Fibroblast of mammary gland (primary cell): ENCODE data around the gene PPP1R10.

Experiments used
- DNase-seq: peaks from one replicate; pipeline ENCODE4 v3.0.0-alpha.2; 2010; ENCODE audit warnings: low read depth
- H3K4me3 ChIP-seq: 2 replicates; pipeline ENCODE4 v1.5.1; 2011; ENCODE audit warnings: low read depth, mild to moderate bottlenecking, low read length, moderate library complexity; ENCODE audit not compliant: control insufficient read depth
- TF ChIP-seq, protein P1 (sequence below): conservative IDR thresholded peaks from 2 replicates; pipeline ENCODE4 v1.5.1; 2011; ENCODE audit warnings: low read depth, low read length, inconsistent platforms; ENCODE audit not compliant: control insufficient read depth, insufficient read depth

Gene PPP1R10

DNA sequence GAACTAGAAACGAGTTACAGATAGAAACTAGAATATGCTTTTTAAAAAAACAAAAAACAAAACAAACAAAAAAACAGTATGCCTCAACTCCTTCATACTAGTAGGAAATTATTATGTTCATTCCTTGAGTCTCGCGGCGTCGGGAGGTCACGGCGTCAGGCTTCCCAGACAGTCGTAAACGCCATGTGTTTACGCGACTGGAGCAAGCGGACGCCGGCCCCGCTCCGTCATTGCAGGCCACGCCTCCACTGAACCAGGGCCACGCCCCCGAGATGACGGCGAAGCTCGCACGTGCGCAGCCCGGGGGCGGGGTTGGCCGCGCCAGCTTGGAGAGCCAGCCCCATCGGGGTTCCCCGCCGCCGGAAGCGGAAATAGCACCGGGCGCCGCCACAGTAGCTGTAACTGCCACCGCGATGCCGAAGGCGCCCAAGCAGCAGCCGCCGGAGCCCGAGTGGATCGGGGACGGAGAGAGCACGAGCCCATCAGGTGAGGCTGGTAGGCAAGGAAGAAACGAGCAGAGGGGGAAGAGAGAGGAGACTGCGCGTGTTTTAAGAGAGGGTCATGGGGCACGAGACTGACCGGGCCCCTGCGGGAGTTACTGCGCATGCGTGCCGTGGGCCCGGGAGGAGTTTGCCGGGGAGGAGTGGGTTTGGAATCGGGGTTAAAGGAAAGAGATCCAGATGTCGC, 45.8 kb downstream of the PPP1R10 start, which contains the start of gene ABCF1:
Gene ABCF1, plus strand, starts transcription at position 368 of the 687 bp plus-strand sequence. Its CDS starts 46 bp downstream, at position 414.
- H3K4me3 ChIP-seq, result peak within 1 kb of the TSS; percentile 92
- peak; percentile 95 for DNase-seq

GRCh38 chr6:30570740-30571074, 46.3 kb downstream of the PPP1R10 start:
- TF ChIP-seq, protein P1, sequence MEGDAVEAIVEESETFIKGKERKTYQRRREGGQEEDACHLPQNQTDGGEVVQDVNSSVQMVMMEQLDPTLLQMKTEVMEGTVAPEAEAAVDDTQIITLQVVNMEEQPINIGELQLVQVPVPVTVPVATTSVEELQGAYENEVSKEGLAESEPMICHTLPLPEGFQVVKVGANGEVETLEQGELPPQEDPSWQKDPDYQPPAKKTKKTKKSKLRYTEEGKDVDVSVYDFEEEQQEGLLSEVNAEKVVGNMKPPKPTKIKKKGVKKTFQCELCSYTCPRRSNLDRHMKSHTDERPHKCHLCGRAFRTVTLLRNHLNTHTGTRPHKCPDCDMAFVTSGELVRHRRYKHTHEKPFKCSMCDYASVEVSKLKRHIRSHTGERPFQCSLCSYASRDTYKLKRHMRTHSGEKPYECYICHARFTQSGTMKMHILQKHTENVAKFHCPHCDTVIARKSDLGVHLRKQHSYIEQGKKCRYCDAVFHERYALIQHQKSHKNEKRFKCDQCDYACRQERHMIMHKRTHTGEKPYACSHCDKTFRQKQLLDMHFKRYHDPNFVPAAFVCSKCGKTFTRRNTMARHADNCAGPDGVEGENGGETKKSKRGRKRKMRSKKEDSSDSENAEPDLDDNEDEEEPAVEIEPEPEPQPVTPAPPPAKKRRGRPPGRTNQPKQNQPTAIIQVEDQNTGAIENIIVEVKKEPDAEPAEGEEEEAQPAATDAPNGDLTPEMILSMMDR, result no peak

More for the DNA sequence above, 45.8 kb downstream of the PPP1R10 start, which contains the start of gene ABCF1:
- TF ChIP-seq, protein P1, result no peak

DNA sequence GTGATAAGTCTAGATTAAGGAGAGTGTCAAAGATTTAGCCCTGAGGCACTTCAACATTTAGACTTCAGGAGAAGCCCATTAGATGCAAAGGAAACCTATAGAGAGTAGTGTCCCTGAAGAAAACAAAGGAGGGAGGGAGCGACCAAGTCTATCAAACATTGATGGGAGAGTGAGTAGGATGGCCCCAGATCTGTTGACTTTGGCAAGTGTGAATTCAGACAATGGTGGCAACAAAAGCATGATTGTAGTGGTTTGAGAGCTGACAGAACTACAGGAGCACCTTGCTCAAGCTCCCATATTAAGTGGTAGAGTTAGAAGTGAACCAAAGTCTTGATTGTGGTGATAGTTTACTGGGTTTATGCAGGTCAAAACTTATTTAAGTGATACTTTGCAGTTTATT, 46.8 kb downstream of the PPP1R10 start:
- no peak for DNase-seq
- TF ChIP-seq, protein P1, result no peak
- H3K4me3 ChIP-seq, result peak overlapping the region; percentile 92

More at GRCh38 chr6:30570740-30571074, 46.3 kb downstream of the PPP1R10 start:
- DNase-seq, result no peak
- H3K4me3 ChIP-seq, result peak overlapping the region; percentile 92

- TF ChIP-seq, protein P1, result no peak
- no peak overlapping the region for H3K4me3 ChIP-seq
- no peak for DNase-seq
Observed at GRCh38 chr6:30568245-30568644, 48.8 kb downstream of the PPP1R10 start.

GRCh38 chr6:30565772-30566171, 51.3 kb downstream of the PPP1R10 start:
- TF ChIP-seq, protein P1, result no peak
- no peak for DNase-seq
- no peak overlapping the region for H3K4me3 ChIP-seq

- TF ChIP-seq, protein P1, result no peak
- no peak overlapping the region for H3K4me3 ChIP-seq
- DNase-seq, result no peak
Observed at GRCh38 chr6:30564114-30564513, 52.9 kb downstream of the PPP1R10 start.
